Measurements from ENCODE around the gene NLRP7.

DNA sequence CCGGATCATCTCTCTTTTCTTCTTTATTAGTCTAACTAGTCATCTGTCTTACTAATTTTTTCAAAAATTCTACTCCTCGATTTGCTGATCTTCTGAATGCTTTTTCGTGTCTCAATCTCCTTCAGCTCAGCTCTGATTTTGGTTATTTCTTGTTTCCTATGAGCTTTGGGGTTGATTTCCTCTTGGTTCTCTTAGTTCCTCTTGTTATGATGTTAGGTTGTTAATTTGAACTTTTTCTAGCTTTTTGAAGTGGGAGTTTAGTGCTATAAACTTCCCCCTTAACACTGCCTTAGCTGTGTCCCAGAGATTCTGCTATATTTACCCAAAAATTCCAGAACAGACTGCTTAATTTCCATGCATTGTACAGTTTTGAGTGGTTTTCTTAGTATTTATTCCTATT, 69.9 kb downstream of the NLRP7 start:
- no peak for TF ChIP-seq POLR2A (IDR thresholded peaks at IDR 0.05)
- TF ChIP-seq CTCF (IDR thresholded peaks at IDR 0.05): no peak

Measured in Peyer's patch (tissue), 4 donors.